Brain pericyte (primary cell): ENCODE data around the gene GATC.
"Not testable (repeated sequence)": the region's sequence is repeated elsewhere in the genome, so short reads cannot be mapped to it uniquely, and the experiment has no call there.

Source experiments
- DNase-seq: peaks from one replicate; pipeline ENCODE4 v3.0.0-alpha.2; 2012; ENCODE audit warnings: low read depth, low spot score

Gene GATC

DNA sequence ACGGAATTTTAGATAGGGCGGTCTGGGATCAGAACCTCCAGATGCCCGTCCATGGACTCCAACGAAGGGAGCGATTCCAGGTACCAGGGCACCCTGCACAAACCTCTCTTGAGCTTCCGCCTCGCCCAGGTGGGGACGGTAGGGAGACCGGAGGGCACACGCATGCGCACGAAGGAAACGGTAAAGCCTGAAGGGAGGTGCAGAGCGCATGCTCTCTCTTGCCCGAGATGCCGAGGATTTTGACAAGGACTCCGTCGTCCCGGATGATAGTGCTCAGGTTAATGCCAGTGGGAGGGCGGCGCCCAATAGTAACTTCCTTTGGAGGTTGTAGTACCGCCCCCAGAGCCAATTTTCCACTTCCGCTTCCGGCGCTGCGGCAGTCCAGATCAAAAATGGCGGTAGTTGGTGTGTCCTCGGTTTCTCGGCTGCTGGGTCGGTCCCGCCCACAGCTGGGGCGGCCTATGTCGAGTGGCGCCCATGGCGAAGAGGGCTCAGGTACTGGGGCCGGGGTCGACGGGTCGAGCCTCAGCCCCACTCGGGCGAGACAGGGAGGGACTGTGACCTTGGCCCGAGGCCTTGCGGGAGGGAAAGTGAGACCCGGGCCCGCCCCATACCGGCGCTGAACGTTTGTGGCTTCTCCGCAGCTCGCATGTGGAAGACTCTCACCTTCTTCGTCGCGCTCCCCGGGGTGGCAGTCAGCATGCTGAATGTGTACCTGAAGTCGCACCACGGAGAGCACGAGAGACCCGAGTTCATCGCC, 8.3 kb upstream of the GATC start, which contains the start of gene COX6A1:
Gene COX6A1, plus strand, starts transcription at position 379 of the 760 bp plus-strand sequence. Its CDS starts 14 bp downstream, at position 393.
- DNase-seq = peak; percentile 82

DNA sequence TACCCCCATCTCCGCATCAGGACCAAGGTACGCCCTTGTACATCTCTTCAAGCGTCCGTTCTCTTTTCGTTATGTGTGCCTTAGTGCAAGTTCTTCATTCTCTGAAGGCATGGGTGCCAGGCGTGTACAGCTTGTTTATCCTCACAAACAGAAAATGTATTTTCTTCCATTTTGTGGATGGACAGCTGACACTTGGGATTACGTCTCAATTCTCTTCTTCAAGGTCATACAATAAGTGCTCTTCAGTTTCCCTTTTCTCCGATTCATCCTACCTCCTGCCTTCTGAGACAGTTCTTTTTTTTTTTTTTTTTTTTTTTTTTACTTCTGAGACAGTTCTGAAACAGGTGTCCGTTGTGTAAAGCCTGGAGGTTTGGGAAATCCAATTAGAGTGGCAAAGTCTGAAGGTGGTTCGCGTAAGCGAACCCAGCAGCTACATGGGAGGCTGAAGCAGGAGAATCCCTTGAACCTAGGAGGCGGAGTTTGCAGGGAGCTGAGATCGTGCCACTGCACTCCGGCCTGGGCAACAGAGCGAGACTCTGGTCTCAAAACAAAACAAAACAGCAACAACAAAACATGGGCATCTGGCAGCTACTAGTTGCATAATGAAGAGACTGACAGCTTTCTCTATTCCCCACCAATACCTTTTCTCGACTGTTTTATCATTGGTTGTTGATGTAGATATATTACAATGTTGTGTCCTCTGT, 7.6 kb upstream of the GATC start:
- no peak for DNase-seq

DNA sequence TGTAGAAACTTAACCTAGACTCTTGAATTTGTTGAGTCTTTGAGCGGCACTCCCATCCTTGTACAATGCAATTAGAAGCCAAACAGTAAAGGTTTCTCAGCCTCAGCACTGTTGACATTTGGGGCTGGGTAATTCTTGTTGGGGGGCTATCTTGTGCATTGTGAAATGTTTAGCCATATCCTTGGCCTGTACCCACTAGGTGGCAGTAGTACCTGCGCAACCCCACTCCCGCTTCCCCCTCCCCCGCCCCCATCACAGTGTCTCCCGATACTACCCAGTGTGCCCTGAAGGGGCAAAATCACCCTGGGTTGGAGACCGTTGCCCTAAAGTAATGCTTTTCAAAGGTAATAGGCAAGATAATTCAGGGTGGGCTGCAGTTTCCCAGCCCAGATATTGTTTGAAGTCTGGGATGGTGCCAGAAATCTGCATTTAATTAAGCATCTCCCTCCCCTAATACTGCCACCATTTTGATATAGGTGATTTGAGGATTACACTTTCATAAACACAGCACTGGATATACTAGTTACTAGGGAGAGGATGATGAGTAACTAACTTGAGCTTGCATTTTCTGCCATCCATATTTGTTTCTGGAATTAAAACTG, 6.5 kb upstream of the GATC start:
- no peak for DNase-seq

DNA sequence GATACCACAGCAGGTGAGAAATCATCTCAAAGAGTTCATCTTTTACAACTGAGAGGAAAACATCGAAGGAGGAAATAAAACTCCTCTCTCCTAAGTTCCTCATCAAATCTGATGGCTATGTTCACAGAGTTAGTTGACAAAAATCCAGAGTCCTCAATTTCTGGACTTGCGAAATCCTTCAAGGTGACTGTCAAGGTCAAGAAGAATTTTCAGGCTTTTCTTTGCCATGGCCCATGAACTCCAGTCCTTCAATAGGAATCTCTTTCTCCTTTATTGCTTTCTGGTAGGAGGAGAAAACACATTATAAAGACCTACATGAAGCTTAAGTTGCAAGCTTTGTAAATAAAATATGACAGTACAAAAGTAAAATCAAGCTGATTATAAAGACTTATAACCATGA, 1.6 kb upstream of the GATC start:
- no peak for DNase-seq

DNA sequence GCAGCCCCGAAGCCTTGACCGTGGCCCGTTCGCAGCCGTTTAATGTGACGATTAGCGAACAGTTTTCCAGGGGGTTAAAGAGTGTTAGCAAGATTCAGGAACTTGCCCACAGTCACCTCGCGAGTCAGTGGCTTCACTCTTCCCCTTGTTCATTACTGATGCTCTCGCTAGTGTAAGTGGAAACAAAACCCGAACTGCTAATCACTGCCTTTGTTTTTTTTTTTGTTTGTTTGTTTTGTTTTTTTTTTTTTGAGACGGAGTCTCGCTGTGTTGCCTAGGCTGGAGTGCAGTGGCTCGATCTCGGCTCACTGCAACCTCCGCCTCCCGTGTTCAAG, 567 bp downstream of the GATC start:
- DNase-seq = not testable (repeated sequence)

DNA sequence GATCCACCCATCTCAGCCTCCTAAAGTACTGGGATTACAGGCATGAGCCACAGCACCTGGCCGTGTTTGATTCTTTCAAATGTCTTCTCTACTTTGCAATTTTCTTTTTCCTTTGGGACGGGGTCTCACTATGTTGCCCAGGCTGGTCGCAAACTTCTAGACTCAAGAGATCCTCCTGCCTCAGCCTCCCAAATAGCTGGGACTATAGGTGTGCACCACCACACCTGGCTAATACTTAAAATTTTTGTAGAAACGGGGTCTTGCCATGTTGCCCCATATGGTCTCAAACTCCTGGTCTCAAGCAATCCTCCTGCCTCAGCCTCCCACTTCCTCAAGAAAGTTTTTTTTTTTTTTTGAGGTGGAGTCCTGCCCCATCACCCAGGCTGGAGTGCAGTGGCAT, 1.7 kb downstream of the GATC start:
- DNase-seq = no peak

DNA sequence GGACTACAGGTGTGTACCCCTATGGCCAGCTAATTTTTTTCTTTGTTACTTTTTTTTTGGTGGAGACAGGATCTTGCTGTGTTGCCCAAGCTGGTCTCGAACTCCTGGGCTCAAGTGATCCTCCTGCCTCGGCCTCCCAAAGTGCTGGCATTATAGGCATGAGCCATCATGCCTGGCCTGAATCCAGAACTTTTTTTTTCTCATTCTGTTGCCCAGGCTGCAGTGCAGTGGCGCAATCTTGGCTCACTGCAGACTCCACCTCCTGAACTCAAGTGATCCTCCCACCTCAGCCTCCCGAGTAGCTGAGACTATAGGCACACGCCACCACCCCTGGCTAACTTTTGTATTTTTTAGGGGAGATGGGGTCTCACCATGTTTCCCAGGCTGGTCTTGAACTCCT, 6.3 kb downstream of the GATC start:
- not testable (repeated sequence) for DNase-seq

DNA sequence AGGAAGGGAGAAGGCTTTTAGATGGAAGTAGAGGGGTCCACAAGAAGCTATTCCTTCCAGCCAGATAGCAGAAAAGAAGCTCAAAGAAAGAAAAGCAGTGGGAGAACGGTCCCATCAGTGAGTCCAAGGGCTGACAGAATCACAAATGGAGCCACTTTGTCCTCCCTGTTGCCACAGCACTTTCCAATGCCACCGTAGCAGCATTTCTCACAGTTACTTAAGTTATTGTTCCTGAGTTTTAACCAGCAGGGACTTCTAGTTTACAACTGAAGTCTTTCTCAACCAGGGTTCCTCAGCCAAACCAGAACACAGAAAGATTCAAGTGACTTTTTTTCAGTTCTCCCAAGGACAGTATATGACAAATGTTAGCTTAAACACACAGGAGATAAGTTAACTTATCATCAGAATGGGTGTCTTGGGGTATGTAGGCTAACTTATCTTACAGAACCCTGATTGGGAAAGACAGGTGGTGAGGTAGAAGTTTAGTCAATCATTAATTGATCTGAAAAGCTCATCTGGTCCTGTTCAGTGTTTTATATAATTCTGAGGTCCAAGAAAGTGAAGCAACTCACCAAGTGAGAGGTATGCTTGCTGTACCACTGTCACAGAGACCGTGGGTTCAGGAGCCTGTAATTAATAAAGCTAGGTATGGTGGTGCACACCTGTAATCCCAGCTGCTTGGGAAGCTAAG, 7.0 kb downstream of the GATC start:
- DNase-seq = no peak

DNA sequence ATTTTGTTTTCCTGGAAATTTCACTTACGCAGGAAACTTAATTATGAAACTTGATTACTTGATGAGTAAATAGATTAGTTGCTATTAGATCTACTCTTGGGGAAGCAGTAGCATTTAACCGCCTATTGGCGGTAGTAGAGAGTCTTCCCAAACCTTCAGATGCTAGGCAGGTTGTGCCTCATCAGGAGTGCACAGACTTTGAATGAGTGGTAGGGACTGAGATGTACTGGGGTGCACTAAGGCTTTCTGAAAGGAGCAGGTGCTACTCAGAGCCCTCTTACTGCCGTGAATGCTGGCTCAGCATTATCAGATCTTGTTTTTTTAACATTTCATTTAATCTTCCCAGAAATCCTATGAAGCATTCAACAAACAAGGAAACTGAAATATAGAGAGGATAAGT, 7.7 kb downstream of the GATC start:
- no peak for DNase-seq

DNA sequence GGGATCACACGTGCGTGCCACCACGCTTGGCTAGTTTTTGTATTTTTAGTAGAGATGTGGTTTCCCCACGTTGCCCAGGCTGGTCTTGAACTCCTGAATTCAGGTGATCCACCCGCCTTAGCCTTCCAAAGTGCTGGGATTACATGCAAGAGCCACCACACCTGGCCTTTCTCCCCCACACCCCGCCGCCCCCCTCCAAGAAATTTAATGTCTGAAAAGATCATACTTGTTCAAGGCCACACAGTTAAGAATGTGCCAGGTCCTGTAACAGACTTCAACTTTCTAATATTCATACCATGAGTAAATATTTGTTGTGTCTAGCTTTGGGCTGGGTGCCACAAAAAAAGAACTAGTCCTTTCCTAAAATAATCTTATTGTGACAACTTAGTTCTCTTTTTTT, 9.1 kb downstream of the GATC start:
- DNase-seq = no peak

DNA sequence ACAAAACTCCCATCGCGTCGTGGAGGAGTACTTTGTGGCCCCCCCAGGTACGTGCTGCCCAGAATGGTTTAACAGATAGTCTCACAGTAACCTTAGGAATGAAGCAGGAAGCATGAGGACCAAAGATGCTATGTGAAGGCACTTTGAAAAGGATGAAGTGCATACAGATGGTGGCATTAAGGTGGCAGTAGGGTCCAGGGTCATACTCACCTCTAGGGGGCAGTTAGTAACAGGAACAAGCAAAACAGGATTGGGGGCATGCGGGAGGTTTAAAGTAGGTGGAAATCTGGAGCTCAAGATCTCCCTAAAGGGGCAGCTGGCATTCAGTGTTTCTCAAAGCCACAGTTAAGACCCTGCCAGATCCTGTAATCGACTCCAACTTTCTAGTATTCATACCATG, 10.9 kb downstream of the GATC start:
- DNase-seq = no peak

DNA sequence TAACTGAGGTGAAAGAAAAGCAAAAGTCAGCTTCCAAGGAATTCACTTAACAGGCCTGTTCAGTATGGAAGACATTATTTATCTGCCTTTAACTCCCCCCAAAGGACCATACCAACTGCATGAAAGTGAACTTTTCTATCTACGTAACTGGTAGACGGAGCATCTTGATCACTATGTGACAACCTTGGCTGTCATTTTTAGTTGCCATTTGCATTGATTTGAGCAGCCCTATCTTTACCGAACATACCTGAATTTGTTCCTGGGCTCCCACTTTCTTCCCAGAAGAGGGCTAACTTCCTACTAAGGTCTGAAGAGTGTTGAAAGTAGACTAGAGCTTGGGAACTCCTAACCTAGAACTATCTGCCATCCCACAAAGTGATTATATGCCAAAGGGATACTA, 13.9 kb downstream of the GATC start:
- DNase-seq = no peak

DNA sequence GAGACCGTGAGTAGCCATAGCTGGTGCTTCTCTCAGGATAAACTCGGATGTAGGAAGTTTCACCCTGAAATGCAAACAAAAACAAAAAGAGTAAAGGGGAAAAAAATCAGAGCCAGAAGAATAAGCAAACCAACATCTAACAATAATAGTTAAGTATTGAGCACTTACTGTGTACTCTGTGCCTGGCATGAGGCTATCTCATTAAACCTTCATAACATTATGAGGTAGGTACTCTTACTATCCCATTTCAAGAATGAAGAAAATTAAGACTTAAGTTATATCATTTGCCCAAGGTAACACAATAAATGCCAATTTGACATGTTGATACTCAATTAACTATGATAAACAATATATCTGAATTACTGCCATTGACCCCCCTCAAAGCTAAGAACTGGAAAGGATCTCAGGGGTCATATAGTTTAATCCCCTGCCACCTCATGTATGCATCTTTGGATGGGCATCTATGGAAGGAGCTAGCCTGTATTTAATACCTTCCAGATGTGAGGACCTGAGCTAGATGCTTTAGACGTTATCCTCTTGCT, 15.9 kb downstream of the GATC start:
- DNase-seq = no peak

DNA sequence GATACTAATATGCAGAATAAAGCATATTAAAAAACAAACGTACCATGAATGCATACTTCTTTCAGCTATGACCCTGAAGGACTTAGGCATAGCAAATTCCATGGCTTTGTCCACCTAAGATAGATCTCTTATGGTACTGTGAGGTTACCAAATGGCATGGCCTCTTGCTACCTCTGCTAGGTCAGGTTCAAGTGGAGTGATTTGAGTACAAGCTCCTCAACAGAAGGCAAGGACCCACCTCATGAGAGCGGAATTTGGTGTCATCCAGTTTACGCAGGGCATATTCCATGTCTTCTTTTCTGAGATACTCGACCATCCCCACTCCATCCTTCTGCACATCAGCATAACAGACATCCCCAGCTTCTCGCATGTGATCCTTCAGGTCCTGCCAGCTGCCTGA, 17.5 kb downstream of the GATC start:
- no peak for DNase-seq

DNA sequence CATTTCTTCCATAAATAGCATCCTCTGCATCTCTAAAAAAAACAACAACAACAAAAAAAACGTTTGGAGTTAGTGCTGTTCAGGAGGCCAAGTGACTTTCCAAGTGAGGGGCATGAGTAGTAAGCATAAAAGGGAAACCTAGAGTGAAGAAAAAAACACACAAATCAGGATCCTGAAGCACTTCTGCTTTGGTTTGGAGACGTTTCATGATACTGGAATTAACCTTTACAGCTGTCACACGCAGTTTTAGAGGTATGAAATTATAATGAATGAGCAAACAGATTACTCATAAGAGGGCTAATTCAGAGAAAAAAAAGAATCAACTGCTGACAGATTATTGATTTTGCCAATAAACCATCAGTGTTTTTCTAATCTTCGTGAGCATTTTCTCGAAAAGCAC, 19.5 kb downstream of the GATC start:
- no peak for DNase-seq

DNA sequence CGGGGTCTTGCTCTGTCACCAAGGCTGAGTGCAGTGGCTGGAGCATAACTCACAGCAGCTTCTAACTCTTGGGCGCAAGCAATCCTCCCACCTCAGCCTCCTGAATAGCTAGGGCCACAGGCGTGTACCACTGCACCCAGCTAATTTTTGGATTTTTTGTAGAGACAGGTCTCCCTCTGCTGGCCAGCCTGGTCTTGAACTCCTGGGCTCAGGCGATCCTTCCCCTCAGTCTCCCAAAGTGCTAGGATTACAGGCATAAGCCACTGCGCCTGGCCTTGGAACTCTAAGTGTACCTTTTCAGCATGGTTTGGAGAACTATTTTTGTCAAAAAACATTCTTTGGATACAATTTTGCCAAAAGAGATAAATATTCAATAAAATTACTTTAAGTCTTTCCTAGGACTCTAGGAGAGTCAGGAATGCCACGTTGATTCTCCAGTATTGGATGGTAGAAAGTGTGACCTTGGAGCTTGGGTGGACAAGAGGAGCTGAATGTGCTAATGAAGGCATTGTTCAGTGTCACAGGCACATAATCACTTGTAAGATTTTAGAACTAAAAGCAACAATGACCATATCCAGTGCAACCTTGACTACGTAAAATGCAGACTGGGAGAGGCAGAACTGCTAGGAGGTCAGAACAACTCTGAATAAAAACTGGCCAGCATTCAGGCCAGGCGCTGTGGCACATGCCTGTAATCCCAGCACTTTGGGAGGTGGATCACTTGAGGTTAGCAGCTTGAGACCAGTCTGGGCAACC, 20.5 kb downstream of the GATC start:
- DNase-seq = no peak

DNA sequence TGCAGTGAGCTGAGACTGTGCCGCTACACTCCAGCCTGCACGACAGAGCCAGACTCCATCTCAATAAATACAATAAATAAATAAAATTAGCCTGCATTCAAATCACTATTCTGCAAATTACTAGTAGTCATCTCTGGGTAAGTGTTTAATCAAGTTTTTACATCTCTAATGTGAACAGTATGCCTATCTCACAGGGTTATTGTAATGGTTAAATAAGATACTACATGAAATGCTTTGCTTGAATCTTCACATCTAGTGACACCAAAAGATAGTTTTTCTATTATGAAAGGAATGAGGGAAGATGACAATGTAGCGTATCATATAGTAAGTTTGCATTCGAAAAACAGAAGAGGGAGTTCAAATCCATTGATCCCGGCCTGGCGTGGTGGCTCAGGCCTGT, 21.2 kb downstream of the GATC start:
- no peak for DNase-seq

DNA sequence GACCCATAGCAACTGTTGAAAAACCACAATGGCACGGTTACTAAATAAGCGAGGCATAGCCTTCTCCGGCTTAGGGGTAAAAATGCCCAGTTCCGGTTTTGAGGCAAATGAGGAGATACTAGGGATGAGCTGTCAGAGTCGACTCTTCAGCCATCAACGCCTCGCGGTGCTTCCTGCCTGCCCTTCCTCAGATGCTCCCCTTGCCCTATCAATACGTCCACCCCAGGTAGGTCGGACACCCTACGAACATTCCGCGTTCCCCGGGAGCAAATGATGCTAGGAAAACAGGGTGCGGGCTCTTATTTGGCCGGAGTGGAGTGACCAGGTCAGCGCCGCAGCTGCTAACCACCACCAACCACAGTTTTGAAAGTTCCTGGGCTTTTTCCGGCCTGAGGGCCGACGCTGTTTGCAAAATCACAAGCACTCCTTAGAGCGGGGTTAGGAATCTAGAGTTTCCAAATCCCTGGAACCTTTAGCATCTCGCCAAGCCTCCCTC, 22.1 kb downstream of the GATC start:
- DNase-seq = no peak

DNA sequence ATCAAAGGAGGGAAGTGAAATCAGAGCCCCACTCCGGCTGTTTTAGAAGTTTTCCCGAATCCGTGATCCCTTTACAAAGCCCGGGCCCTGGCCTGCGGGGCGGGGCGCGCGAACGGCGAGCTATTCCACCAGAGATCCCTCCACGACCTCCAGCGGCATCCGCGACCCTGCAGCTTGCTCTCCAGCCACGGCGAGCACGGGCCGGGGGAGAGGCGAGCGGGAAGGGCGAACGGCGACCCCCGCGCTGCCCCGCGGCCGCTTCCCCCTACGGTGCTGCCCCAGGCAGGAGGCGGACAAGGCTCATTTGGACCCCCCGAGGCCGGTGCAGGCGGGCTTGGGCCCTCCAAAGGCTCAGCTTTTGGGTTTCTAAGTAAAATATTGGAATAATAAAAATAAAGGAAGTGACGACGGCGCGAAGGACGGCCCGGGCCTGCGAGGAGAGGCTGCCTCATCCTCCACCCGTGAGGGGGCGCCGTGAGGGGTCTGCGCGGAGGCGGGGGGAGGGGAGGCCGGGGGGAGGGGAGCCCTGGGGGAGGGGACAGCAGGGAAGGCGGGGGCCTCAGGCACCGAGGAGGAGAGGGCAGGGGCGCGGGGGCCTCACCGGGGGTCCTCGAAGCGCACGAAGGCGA, 22.7 kb downstream of the GATC start:
- DNase-seq = no peak

DNA sequence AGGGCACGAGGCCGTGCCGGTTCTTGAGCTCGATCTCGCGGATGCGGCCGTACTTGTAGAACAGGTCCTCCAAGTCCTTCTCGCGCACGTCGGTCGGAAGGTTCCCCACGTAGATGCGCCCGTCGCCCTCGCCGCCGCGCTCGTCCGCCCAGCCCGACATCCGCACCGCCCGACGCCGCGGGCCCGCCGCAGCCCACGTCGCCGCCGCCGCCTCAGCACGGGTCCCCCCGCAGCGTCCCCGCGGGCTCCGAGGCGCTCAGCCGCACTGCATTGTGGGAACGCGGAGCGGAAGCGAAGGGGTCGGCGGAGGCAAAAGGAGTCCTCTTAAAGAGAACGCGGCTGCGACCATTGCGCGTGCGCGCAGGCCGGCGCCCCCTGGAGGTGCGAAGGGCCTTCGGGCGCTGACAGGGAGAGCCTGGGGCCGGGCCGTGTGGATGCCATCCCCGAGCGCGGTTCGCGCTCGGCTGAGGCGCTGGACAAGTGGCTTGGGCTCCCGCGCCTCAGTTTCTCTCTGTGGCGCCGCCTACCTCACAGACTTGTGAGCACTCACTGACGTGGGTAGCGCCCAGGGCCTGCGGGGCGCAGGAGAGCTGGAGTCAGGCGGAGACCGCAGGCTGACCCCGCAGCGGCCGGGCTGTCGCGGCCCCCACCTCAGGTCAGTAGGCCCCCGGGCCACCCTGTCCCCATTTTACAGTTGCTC, 23.4 kb downstream of the GATC start, which contains the start of gene SRSF9:
Gene SRSF9, minus strand, starts transcription at position 299 of the 700 bp plus-strand sequence. Its CDS starts 139 bp downstream, at position 160.
- DNase-seq = peak; percentile 82
